GM12878 (cell line): Measurements from ENCODE around the gene DYDC2. TPM values are rescaled to one million over a fixed set of nuclear protein-coding genes. Genes with fewer than 3 reads are reported as not detected.

Source experiments
- ATAC-seq: fragments of 200-7000 bp; cut with Tn5 transposase; 3 replicates; pipeline ENCODE4 v1.9.1; 2020; ENCODE audit warnings: mild to moderate bottlenecking, moderate library complexity
- BruUV-seq: library from RNA; stranded (reverse); fragments of 400-500 nt; replicated peaks from 2 replicates; lab custom pipeline; 2021; lab: Mats Ljungman, UMichigan
- CTCF ChIA-PET: fragments of 300-600 bp; sonication (Branson Sonifier 250); formaldehyde crosslinking; extraction: SDS; loops from one replicate; lab custom pipeline; 2021; ENCODE audit warnings: inconsistent platforms; lab: Yijun Ruan, JAX
- POLR2A ChIA-PET: fragments of 350-600 bp; formaldehyde crosslinking; extraction: SDS; loops from one replicate; lab custom pipeline; 2021; ENCODE audit warnings: inconsistent platforms; lab: Charles Lee
- RAD21 ChIA-PET: fragments of 300-600 bp; sonication (Branson Sonifier 250); formaldehyde crosslinking; loops from one replicate; lab custom pipeline; 2023; ENCODE audit warnings: antibody characterized with exemption; ENCODE audit not compliant: unreplicated experiment; lab: Charles Lee
- SMC1A ChIA-PET: fragments of 300-600 bp; sonication (Branson Sonifier 250); formaldehyde crosslinking; loops from one replicate; lab custom pipeline; 2023; ENCODE audit not compliant: unreplicated experiment, uncharacterized antibody; lab: Charles Lee
- DNase-seq: peaks from one replicate; pipeline ENCODE4 v3.0.0-alpha.2; 2011; ENCODE audit warnings: low read depth, low spot score
- FAIRE-seq: peaks from 3 replicates; lab custom pipeline; 2011; peaks lifted over from hg19 to GRCh38; lab: Jason Lieb, UNC
- H2AFZ ChIP-seq: 2 replicates; pipeline ENCODE4 v1.6.0; 2011; ENCODE audit warnings: low read depth, low read length, control low read depth; ENCODE audit not compliant: control insufficient read depth
- H3K27ac ChIP-seq: 2 replicates; pipeline ENCODE4 v1.5.1; 2011; ENCODE audit warnings: control low read depth; ENCODE audit not compliant: control insufficient read depth, insufficient read depth
- H3K27me3 ChIP-seq, 2 experiments: replicated peaks in 1 of 2; 2 replicates each; pipeline versions ENCODE4 v1.6.0 to v1.6.1; 2011; ENCODE audit warnings: low read length in 1 of 2; ENCODE audit not compliant: control insufficient read depth in 2 of 2, insufficient read depth in 2 of 2
- H3K36me3 ChIP-seq, 2 experiments: 2 replicates each; pipeline ENCODE4 v1.5.1; 2011; ENCODE audit warnings: low read length in 1 of 2; ENCODE audit not compliant: control insufficient read depth in 2 of 2, insufficient read depth in 2 of 2
- H3K4me1 ChIP-seq: 2 replicates; pipeline ENCODE4 v1.6.1; 2011; ENCODE audit warnings: mild to moderate bottlenecking, low read length, moderate library complexity, mixed read lengths; ENCODE audit not compliant: control insufficient read depth, insufficient read depth
- H3K4me2 ChIP-seq: 2 replicates; pipeline ENCODE4 v1.6.0; 2011; ENCODE audit warnings: control low read depth; ENCODE audit not compliant: control insufficient read depth, insufficient read depth
- H3K4me3 ChIP-seq: fragments of 200-600 bp; sonication (generic); 2 replicates; pipeline ENCODE4 v1.5.1; 2016
- H3K79me2 ChIP-seq: 2 replicates; pipeline ENCODE4 v1.6.0; 2011; ENCODE audit warnings: low read length; ENCODE audit not compliant: control insufficient read depth, insufficient read depth
- H3K9ac ChIP-seq: 2 replicates; pipeline ENCODE4 v1.8.0; 2011; ENCODE audit warnings: low read length, control low read depth, mixed read lengths; ENCODE audit not compliant: control insufficient read depth, insufficient read depth
- H3K9me3 ChIP-seq: replicated peaks from 3 replicates; pipeline ENCODE4 v1.5.1; 2011; ENCODE audit warnings: mild to moderate bottlenecking, low read length; ENCODE audit not compliant: control insufficient read depth, insufficient read depth
- H4K20me1 ChIP-seq: 2 replicates; pipeline ENCODE4 v1.6.0; 2011; ENCODE audit not compliant: control insufficient read depth, insufficient read depth
- CUX1 ChIP-seq: IDR thresholded peaks from 2 replicates; pipeline ENCODE4 v1.6.1; 2012; ENCODE audit warnings: improper control_type of control experiment, low read depth, low read length; ENCODE audit not compliant: insufficient replicate concordance
- EZH2 ChIP-seq: IDR thresholded peaks from 2 replicates; pipeline ENCODE4 v1.6.1; 2012; ENCODE audit warnings: low read depth, mild to moderate bottlenecking, control low read depth, inconsistent platforms, low read length, borderline replicate concordance; ENCODE audit not compliant: control insufficient read depth
- FOS ChIP-seq: IDR thresholded peaks from 3 replicates; pipeline ENCODE4 v1.6.1; 2011; ENCODE audit warnings: borderline replicate concordance; ENCODE audit not compliant: insufficient read length; ENCODE audit errors: extremely low read depth
- MXI1 ChIP-seq: fragments of 150-350 bp; IDR thresholded peaks from 2 replicates; pipeline ENCODE4 v1.6.1; 2011; ENCODE audit warnings: low read depth, mild to moderate bottlenecking, inconsistent platforms, low read length, improper control_type of control experiment
- NFYB ChIP-seq: IDR thresholded peaks from 2 replicates; pipeline ENCODE4 v1.6.1; 2011; ENCODE audit warnings: low read depth, mild to moderate bottlenecking, low read length, improper control_type of control experiment, moderate library complexity; ENCODE audit not compliant: insufficient read depth
- PAX5 ChIP-seq: IDR thresholded peaks from 2 replicates; pipeline ENCODE4 v1.6.1; 2011; ENCODE audit warnings: low read depth, low read length, borderline replicate concordance
- RELB ChIP-seq: fragments of 450-650 bp; IDR thresholded peaks from 2 replicates; pipeline ENCODE4 v1.6.1; 2017; ENCODE audit warnings: low read depth, mild to moderate bottlenecking, moderate library complexity
- STAT1 ChIP-seq: fragments of 450-650 bp; conservative IDR thresholded peaks from 2 replicates; pipeline ENCODE4 v1.6.1; 2014; ENCODE audit warnings: antibody characterized with exemption, mild to moderate bottlenecking
- WGBS: methylation state at CpG from one replicate; pipeline ENCODE4 v1.1.6; 2016; ENCODE audit warnings: low lambda C conversion rate; ENCODE audit not compliant: insufficient replicate concordance, insufficient coverage; ENCODE audit errors: missing lambda C conversion rate; 5-methylcytosine and 5-hydroxymethylcytosine counted together
- in situ Hi-C: fragments of 300-500 bp; cut with MboI; formaldehyde crosslinking; loops from 9 replicates; pipeline ENCODE4 v1.14.3; 2018; ENCODE audit warnings: mixed read lengths
- intact Hi-C: fragments of 100-400 bp; cut with micrococcal nuclease; formaldehyde crosslinking; loops from one replicate; pipeline ENCODE4 v1.14.2; 2022; ENCODE audit not compliant: unreplicated experiment
- polyA plus RNA-seq, 11 experiments: library from polyadenylated mRNA; depleted of rRNA in 4 of 11; unstranded in 6 of 11; stranded (reverse) in 5 of 11; fragments of >200 nt; fragmentation: Nextera tagmentation in 4 of 11; fragmentation: Illumina TruSeq in 1 of 11; extraction: Ambion mirVana in 4 of 11; extraction: Trizol in 1 of 11; gene quantifications; 1 replicate in 1 of 11; 2 replicates in 10 of 11; pipeline versions ENCODE4 v1.2.1 to v1.2.3, GENCODE V29; 2011 to 2016; ENCODE audit warnings: inconsistent platforms in 2 of 11, missing spikeins in 2 of 11, low read depth in 1 of 11
- total RNA-seq, 4 experiments: library from RNA; depleted of rRNA in 3 of 4; stranded (reverse); fragments of >200 nt in 3 of 4; fragmentation: Illumina TruSeq in 1 of 4; extraction: Trizol in 1 of 4; gene quantifications; 2 replicates each; pipeline versions ENCODE4 v1.2.1 to v1.2.3, GENCODE V29; 2013 to 2021

DYDC2 gene
- total and polyA plus RNA-seq, 10 of the 15 experiments (the other 5 are each of a cell fraction or from before 2014, with no cell fraction given), result 0.18 TPM; not detected in 9

- BruUV-seq, result no TSS peak
- in situ Hi-C loops, result no loop called here
- no peak overlapping the region for H3K9ac ChIP-seq
- no peak overlapping the region for H2AFZ ChIP-seq
- no peaks in the 10 kb centered on the region for H3K27me3 ChIP-seq
- no peaks in the 10 kb centered on the region for H3K4me1 ChIP-seq
- POLR2A ChIA-PET, result no interaction called here
- H3K4me3 ChIP-seq, result no peak overlapping the region
- 94% methylated on average over 1 of the region's 1 CpG for WGBS
- DNase-seq (no peak), ATAC-seq (no peak), FAIRE-seq (no peak)
- H3K4me2 ChIP-seq, result no peak overlapping the region
- SMC1A ChIA-PET, result interaction anchor here (0.7 kb wide), 1 partner anchor 18 kb away, joined by 3 read pairs; no protein-coding TSS in a partner anchor
- no peaks in the 10 kb centered on the region for H3K79me2 ChIP-seq
- RAD21 ChIA-PET, result no interaction called here
- H3K36me3 ChIP-seq, result no peaks in the 10 kb centered on the region
- no peaks in the 10 kb centered on the region for H3K9me3 ChIP-seq
- CTCF ChIA-PET, result no interaction called here
- no peak for TF ChIP-seq FOS
- no peak for TF ChIP-seq STAT1
- no peak for TF ChIP-seq CUX1
- no peak for TF ChIP-seq PAX5
- TF ChIP-seq RELB, result no peak
- no peak for TF ChIP-seq EZH2
- TF ChIP-seq MXI1, result no peak
- no peak for TF ChIP-seq NFYB
- TF ChIP-seq, all 136 proteins: peak for 0
- intact Hi-C loops, result no loop called here
- Histone ChIP-seq H4K20me1 (no peaks in the 10 kb centered on the region), H3K27ac (no peak overlapping the region)
These were observed 22.6 kb upstream of the DYDC2 start for GRCh38 chr10:80333983-80334382.
